HCT116 (cell line): ENCODE results near the gene EFNB1. TPM values are rescaled to one million over a fixed set of nuclear protein-coding genes. Genes with fewer than 3 reads are reported as not detected.

Experiments
- ATAC-seq: fragments of 200-7000 bp; cut with Tn5 transposase; 2 replicates; pipeline ENCODE4 v1.9.1; 2020; ENCODE audit warnings: mild to moderate bottlenecking, moderate library complexity
- BruUV-seq: library from RNA; stranded (reverse); fragments of 400-500 nt; replicated peaks from 2 replicates; lab custom pipeline; 2021; lab: Mats Ljungman, UMichigan
- CTCF ChIA-PET: fragments of 300-600 bp; sonication (Branson Sonifier 250); formaldehyde crosslinking; loops from one replicate; lab custom pipeline; 2021; ENCODE audit warnings: antibody characterized with exemption; lab: Charles Lee
- POLR2A ChIA-PET: fragments of 300-600, 350-600 bp; sonication (Branson Sonifier 250); formaldehyde crosslinking; loops from one replicate; lab custom pipeline; 2021; ENCODE audit warnings: antibody characterized with exemption; lab: Charles Lee
- RAD21 ChIA-PET, 2 experiments: fragments of 300-600 bp; sonication (Branson Sonifier 250); formaldehyde crosslinking; loops; one replicate each; lab custom pipeline; 2023; ENCODE audit warnings: low total read pairs in 2 of 2; ENCODE audit not compliant: uncharacterized antibody in 2 of 2, unreplicated experiment in 2 of 2, low non-redundant PET in 1 of 2; lab: Charles Lee
- DNase-seq: peaks from one replicate; pipeline ENCODE4 v3.0.0-alpha.2; 2010; ENCODE audit warnings: low read depth, low spot score
- H2AFZ ChIP-seq: fragments of 200-600 bp; shearing (Covaris generic), sonication (generic); 2 replicates; pipeline ENCODE4 v1.6.1; 2017; ENCODE audit warnings: low read depth, mixed run types, mixed read lengths, antibody characterized with exemption, low read length; ENCODE audit not compliant: poor library complexity, severe bottlenecking
- H3K27ac ChIP-seq: 2 replicates; pipeline ENCODE4 v1.5.1; 2012; ENCODE audit warnings: low read depth, low read length
- H3K27me3 ChIP-seq: fragments of 200-600 bp; sonication (generic); 2 replicates; pipeline ENCODE4 v1.6.1; 2016; ENCODE audit warnings: mixed run types, low read length, mixed read lengths; ENCODE audit not compliant: insufficient read depth
- H3K36me3 ChIP-seq, 2 experiments: fragments of 200-500 bp in 1 of 2; fragments of 200-600 bp in 1 of 2; sonication (Bioruptor generic) in 1 of 2; sonication (generic) in 1 of 2; 2 replicates each; pipeline versions ENCODE4 v1.5.1 to v1.6.1; 2014 to 2016; ENCODE audit warnings: low read length in 2 of 2, inconsistent platforms in 1 of 2, mixed read lengths in 1 of 2, mixed run types in 1 of 2; ENCODE audit not compliant: insufficient read depth in 2 of 2, control insufficient read depth in 1 of 2
- H3K4me1 ChIP-seq, 2 experiments: fragments of 200-600 bp in 1 of 2; sonication (generic) in 1 of 2; 2 replicates each; pipeline versions ENCODE4 v1.5.1 to v1.6.1; 2012 to 2017; ENCODE audit warnings: low read length in 2 of 2, inconsistent platforms in 1 of 2, mild to moderate bottlenecking in 1 of 2, mixed read lengths in 1 of 2, mixed run types in 1 of 2, moderate library complexity in 1 of 2; ENCODE audit not compliant: insufficient read depth in 2 of 2, control insufficient read depth in 1 of 2
- H3K4me2 ChIP-seq: fragments of 200-600 bp; sonication (generic); 2 replicates; pipeline ENCODE4 v1.6.1; 2017; ENCODE audit warnings: mixed run types, low read length, mixed read lengths
- H3K4me3 ChIP-seq, 2 experiments: fragments of 200-600 bp in 1 of 2; sonication (generic) in 1 of 2; replicated peaks in 1 of 2; 2 replicates each; pipeline ENCODE4 v1.5.1; 2011 to 2016; ENCODE audit warnings: low read length in 2 of 2, control low read depth in 1 of 2, low read depth in 1 of 2, mild to moderate bottlenecking in 1 of 2, mixed read lengths in 1 of 2, mixed run types in 1 of 2
- H3K79me2 ChIP-seq: fragments of 200-600 bp; sonication (generic); 2 replicates; pipeline ENCODE4 v1.6.1; 2017; ENCODE audit warnings: mild to moderate bottlenecking, mixed run types, low read length, moderate library complexity, mixed read lengths; ENCODE audit not compliant: insufficient read depth
- H3K9ac ChIP-seq: fragments of 200-600 bp; sonication (generic); 2 replicates; pipeline ENCODE4 v1.6.1; 2016; ENCODE audit warnings: low read length, mixed read lengths
- H3K9me2 ChIP-seq: fragments of 200-600 bp; sonication (generic), shearing (Covaris generic); 2 replicates; pipeline ENCODE4 v1.6.1; 2017; ENCODE audit warnings: mixed run types, mild to moderate bottlenecking, moderate library complexity; ENCODE audit not compliant: insufficient read depth
- H3K9me3 ChIP-seq, 2 experiments: fragments of 200-500 bp in 1 of 2; fragments of 200-600 bp in 1 of 2; sonication (Bioruptor generic) in 1 of 2; sonication (generic) in 1 of 2; 2 replicates each; pipeline ENCODE4 v1.6.1; 2014 to 2017; ENCODE audit warnings: low read length in 2 of 2, mixed read lengths in 2 of 2, inconsistent platforms in 1 of 2, low read depth in 1 of 2, mild to moderate bottlenecking in 1 of 2, mixed run types in 1 of 2, moderate library complexity in 1 of 2; ENCODE audit not compliant: control insufficient read depth in 1 of 2, insufficient read depth in 1 of 2
- H4K20me1 ChIP-seq: fragments of 200-600 bp; sonication (generic), shearing (Covaris generic); 2 replicates; pipeline ENCODE4 v1.6.1; 2017; ENCODE audit warnings: mixed run types, mild to moderate bottlenecking, moderate library complexity; ENCODE audit not compliant: insufficient read depth
- CEBPB ChIP-seq: IDR thresholded peaks from 2 replicates; pipeline ENCODE4 v1.6.1; 2012; ENCODE audit warnings: low read depth
- EGR1 ChIP-seq: IDR thresholded peaks from 2 replicates; pipeline ENCODE4 v1.6.1; 2012; ENCODE audit warnings: low read depth
- EZH2 ChIP-seq: fragments of 200-600 bp; sonication (generic); IDR thresholded peaks from 2 replicates; pipeline ENCODE4 v1.6.1; 2017; ENCODE audit warnings: antibody characterized with exemption, mixed run types
- EZH2phosphoT487 ChIP-seq: fragments of 200-600 bp; IDR thresholded peaks from 2 replicates; pipeline ENCODE4 v1.6.1; 2018; ENCODE audit warnings: antibody characterized with exemption, borderline replicate concordance
- FOSL1 ChIP-seq: IDR thresholded peaks from 2 replicates; pipeline ENCODE4 v1.6.1; 2012; ENCODE audit warnings: low read depth
- JUND ChIP-seq: IDR thresholded peaks from 2 replicates; pipeline ENCODE4 v1.6.1; 2012
- POLR2A ChIP-seq: IDR thresholded peaks from 2 replicates; pipeline ENCODE4 v1.7.0; 2011; ENCODE audit warnings: borderline replicate concordance; ENCODE audit not compliant: insufficient read depth, insufficient read length; ENCODE audit errors: extremely low read depth
- POLR2AphosphoS5 ChIP-seq: IDR thresholded peaks from 2 replicates; pipeline ENCODE4 v1.6.1; 2011; ENCODE audit warnings: mild to moderate bottlenecking, low read depth, low read length, moderate library complexity
- RAD21 ChIP-seq: IDR thresholded peaks from 2 replicates; pipeline ENCODE4 v1.6.1; 2012; ENCODE audit warnings: low read depth, mild to moderate bottlenecking
- SP1 ChIP-seq: IDR thresholded peaks from 2 replicates; pipeline ENCODE4 v1.6.1; 2012; ENCODE audit warnings: low read depth
- SRF ChIP-seq: IDR thresholded peaks from 2 replicates; pipeline ENCODE4 v1.6.1; 2012; ENCODE audit warnings: low read depth
- TCF7L2 ChIP-seq: IDR thresholded peaks from 2 replicates; pipeline ENCODE4 v1.7.0; 2011; ENCODE audit warnings: borderline replicate concordance, inconsistent platforms; ENCODE audit not compliant: insufficient read depth, insufficient read length; ENCODE audit errors: extremely low read depth
- YY1 ChIP-seq: IDR thresholded peaks from 2 replicates; pipeline ENCODE4 v1.6.1; 2011; ENCODE audit warnings: low read length, low read depth, moderate library complexity, mild to moderate bottlenecking; ENCODE audit not compliant: insufficient replicate concordance; ENCODE audit errors: extremely low read depth
- ZNF274 ChIP-seq: fragments of 200-500 bp; sonication (Bioruptor generic); IDR thresholded peaks from 2 replicates; pipeline ENCODE4 v1.6.1; 2014; ENCODE audit warnings: mild to moderate bottlenecking, low read depth, low read length, inconsistent platforms
- intact Hi-C: fragments of 100-400 bp; cut with micrococcal nuclease; formaldehyde crosslinking; loops from 2 replicates; pipeline ENCODE4 v1.10.0; 2022
- total RNA-seq: library from RNA; stranded (reverse); gene quantifications from one replicate; pipeline ENCODE4 v1.2.1, GENCODE V29; 2021; ENCODE audit not compliant: unreplicated experiment
- TF ChIP-seq, protein P1 (sequence below): IDR thresholded peaks from 2 replicates; pipeline ENCODE4 v1.6.1; 2012; ENCODE audit warnings: low read depth
- TF ChIP-seq, protein P2 (sequence below), 3 experiments: fragments of 200-600 bp in 1 of 3; sonication (generic) in 1 of 3; IDR thresholded peaks in 2 of 3; conservative IDR thresholded peaks in 1 of 3; 2 replicates each; pipeline ENCODE4 v1.5.1; 2012 to 2017; ENCODE audit warnings: low read depth in 2 of 3, low read length in 2 of 3, antibody characterized with exemption in 1 of 3, borderline replicate concordance in 1 of 3, control low read depth in 1 of 3, mild to moderate bottlenecking in 1 of 3, mixed read lengths in 1 of 3, mixed run types in 1 of 3, moderate library complexity in 1 of 3; ENCODE audit not compliant: insufficient read depth in 1 of 3
- TF ChIP-seq, protein P3 (sequence below): IDR thresholded peaks from 2 replicates; pipeline ENCODE4 v1.6.1; 2012

EFNB1 gene
- total RNA-seq, 1 experiment from 2014 or later, result 14.7 TPM

DNA sequence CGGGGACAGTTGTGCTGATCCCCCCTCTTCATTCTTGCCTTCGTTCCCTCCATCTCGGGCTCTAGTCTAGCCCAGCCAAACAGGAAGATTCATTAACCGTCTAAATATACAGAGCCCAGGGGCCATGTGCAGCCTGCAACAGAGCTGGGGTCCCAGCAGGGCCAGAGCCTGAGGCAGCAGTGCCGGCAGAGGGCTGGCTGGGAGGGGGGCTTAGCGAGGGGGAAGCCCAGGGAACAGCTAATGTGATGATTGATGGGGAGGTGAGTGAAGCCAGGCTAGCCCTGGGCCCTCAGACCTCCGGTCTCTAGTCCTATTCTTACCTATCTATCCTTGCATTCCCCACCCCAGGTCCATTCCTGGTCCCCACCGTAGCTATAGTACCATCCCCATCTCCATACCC, 22.3 kb downstream of the EFNB1 start:
- H3K79me2 ChIP-seq, result no peaks in the 10 kb centered on the region
- H3K4me3 ChIP-seq, result no peak overlapping the region
- H3K4me1 ChIP-seq, result no peaks in the 10 kb centered on the region
- BruUV-seq, result no TSS peak
- intact Hi-C loops, result no loop called here
- H3K27ac ChIP-seq, result no peak overlapping the region
- no peak overlapping the region for H2AFZ ChIP-seq
- POLR2A ChIA-PET, result no interaction called here
- H4K20me1 ChIP-seq, result no peaks in the 10 kb centered on the region
- H3K9me3 ChIP-seq, result no peaks in the 10 kb centered on the region
- RAD21 ChIA-PET, result no interaction called here
- ATAC-seq, result no peak
- H3K27me3 ChIP-seq, result no peaks in the 10 kb centered on the region
- TF ChIP-seq EGR1 (no peak), POLR2AphosphoS5 (no peak)
- CTCF ChIA-PET, result no interaction called here
- H3K9ac ChIP-seq, result no peak overlapping the region
- H3K9me2 ChIP-seq, result no peaks in the 10 kb centered on the region
- H3K36me3 ChIP-seq, result no peaks in the 10 kb centered on the region
- DNase-seq, result no peak
- H3K4me2 ChIP-seq, result no peak overlapping the region

DNA sequence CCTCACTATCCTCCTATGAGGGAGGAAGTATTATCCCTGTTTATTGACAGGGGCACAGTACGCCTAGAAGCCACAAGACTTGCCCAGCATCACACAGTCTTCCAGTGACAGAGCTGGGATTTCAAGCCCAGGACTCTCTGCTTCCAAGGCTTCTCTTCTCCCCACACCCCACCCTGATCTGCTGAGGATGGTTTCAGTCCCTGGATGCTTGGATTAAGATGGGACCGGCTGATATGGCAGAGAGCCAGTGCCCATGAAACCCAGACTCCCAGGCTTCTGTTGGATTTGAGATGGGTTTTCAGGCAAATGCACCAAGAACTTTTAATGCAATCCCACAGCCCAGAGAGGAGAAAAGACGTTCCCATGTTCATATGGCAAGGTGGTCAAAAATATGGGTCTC, 23.2 kb downstream of the EFNB1 start:
- POLR2A ChIA-PET, result no interaction called here
- RAD21 ChIA-PET, result no interaction called here
- no peak for ATAC-seq

More for the DNA sequence above, 23.2 kb downstream of the EFNB1 start:
- DNase-seq, result no peak
- H3K4me2 ChIP-seq, result no peak overlapping the region
- BruUV-seq, result no TSS peak
- TF ChIP-seq ZNF274, result no peak
- TF ChIP-seq POLR2AphosphoS5, result no peak
- TF ChIP-seq, protein P1, sequence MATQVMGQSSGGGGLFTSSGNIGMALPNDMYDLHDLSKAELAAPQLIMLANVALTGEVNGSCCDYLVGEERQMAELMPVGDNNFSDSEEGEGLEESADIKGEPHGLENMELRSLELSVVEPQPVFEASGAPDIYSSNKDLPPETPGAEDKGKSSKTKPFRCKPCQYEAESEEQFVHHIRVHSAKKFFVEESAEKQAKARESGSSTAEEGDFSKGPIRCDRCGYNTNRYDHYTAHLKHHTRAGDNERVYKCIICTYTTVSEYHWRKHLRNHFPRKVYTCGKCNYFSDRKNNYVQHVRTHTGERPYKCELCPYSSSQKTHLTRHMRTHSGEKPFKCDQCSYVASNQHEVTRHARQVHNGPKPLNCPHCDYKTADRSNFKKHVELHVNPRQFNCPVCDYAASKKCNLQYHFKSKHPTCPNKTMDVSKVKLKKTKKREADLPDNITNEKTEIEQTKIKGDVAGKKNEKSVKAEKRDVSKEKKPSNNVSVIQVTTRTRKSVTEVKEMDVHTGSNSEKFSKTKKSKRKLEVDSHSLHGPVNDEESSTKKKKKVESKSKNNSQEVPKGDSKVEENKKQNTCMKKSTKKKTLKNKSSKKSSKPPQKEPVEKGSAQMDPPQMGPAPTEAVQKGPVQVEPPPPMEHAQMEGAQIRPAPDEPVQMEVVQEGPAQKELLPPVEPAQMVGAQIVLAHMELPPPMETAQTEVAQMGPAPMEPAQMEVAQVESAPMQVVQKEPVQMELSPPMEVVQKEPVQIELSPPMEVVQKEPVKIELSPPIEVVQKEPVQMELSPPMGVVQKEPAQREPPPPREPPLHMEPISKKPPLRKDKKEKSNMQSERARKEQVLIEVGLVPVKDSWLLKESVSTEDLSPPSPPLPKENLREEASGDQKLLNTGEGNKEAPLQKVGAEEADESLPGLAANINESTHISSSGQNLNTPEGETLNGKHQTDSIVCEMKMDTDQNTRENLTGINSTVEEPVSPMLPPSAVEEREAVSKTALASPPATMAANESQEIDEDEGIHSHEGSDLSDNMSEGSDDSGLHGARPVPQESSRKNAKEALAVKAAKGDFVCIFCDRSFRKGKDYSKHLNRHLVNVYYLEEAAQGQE, result no peak
- no peak for TF ChIP-seq TCF7L2
- TF ChIP-seq, protein P2, sequence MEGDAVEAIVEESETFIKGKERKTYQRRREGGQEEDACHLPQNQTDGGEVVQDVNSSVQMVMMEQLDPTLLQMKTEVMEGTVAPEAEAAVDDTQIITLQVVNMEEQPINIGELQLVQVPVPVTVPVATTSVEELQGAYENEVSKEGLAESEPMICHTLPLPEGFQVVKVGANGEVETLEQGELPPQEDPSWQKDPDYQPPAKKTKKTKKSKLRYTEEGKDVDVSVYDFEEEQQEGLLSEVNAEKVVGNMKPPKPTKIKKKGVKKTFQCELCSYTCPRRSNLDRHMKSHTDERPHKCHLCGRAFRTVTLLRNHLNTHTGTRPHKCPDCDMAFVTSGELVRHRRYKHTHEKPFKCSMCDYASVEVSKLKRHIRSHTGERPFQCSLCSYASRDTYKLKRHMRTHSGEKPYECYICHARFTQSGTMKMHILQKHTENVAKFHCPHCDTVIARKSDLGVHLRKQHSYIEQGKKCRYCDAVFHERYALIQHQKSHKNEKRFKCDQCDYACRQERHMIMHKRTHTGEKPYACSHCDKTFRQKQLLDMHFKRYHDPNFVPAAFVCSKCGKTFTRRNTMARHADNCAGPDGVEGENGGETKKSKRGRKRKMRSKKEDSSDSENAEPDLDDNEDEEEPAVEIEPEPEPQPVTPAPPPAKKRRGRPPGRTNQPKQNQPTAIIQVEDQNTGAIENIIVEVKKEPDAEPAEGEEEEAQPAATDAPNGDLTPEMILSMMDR (IDR thresholded peaks at IDR 0.05 in 2 of 3, conservative IDR thresholded peaks at IDR 0.05 in 1 of 3; ENCODE audit: borderline replicate concordance in 1 of 3, insufficient read depth in 1 of 3, low read depth in 2 of 3, low read length in 2 of 3), result no peak
- no peak for TF ChIP-seq EZH2
- no peak for TF ChIP-seq FOSL1
- TF ChIP-seq, protein P3, sequence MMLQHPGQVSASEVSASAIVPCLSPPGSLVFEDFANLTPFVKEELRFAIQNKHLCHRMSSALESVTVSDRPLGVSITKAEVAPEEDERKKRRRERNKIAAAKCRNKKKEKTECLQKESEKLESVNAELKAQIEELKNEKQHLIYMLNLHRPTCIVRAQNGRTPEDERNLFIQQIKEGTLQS, result no peak
- TF ChIP-seq YY1, result no peak
- TF ChIP-seq SP1, result no peak
- TF ChIP-seq RAD21, result no peak
- TF ChIP-seq POLR2A, result no peak
- no peak for TF ChIP-seq EZH2phosphoT487
- TF ChIP-seq EGR1, result no peak
- no peak for TF ChIP-seq SRF
- no peak for TF ChIP-seq JUND
- no peak for TF ChIP-seq CEBPB
- no peak overlapping the region for H3K4me3 ChIP-seq
- no peaks in the 10 kb centered on the region for H3K36me3 ChIP-seq
- no peak overlapping the region for H3K27ac ChIP-seq
- intact Hi-C loops, result no loop called here
- no peaks in the 10 kb centered on the region for H3K9me3 ChIP-seq
- no peak overlapping the region for H3K9ac ChIP-seq
- CTCF ChIA-PET, result no interaction called here
- no peaks in the 10 kb centered on the region for H3K27me3 ChIP-seq
- H3K9me2 ChIP-seq, result no peaks in the 10 kb centered on the region
- H3K79me2 ChIP-seq, result no peaks in the 10 kb centered on the region
- H3K4me1 ChIP-seq, result no peaks in the 10 kb centered on the region
- no peaks in the 10 kb centered on the region for H4K20me1 ChIP-seq
- no peak overlapping the region for H2AFZ ChIP-seq
